SIG-M5 (cell line): ENCODE results near the gene MAPKAPK2.
"Not testable (repeated sequence)": the region's sequence is repeated elsewhere in the genome, so short reads cannot be mapped to it uniquely, and the experiment has no call there.

Source experiments
- DNase-seq: peaks from one replicate; lab custom pipeline; 2025; lab: John Stamatoyannopoulos, UW

The MAPKAPK2 gene

GRCh38 chr1:206744683-206745082, 60.0 kb downstream of the MAPKAPK2 start:
- DNase-seq: no peak

- no peak for DNase-seq
Observed at GRCh38 chr1:206745301-206745700, 60.6 kb downstream of the MAPKAPK2 start.

GRCh38 chr1:206748348-206749030, 63.8 kb downstream of the MAPKAPK2 start:
- no peak for DNase-seq

- no peak for DNase-seq
Observed at GRCh38 chr1:206751891-206752290, 67.2 kb downstream of the MAPKAPK2 start.

GRCh38 chr1:206752481-206752880, 67.8 kb downstream of the MAPKAPK2 start:
- DNase-seq: no peak

GRCh38 chr1:206753141-206753540, 68.4 kb downstream of the MAPKAPK2 start:
- DNase-seq: no peak

GRCh38 chr1:206754011-206754410, 69.3 kb downstream of the MAPKAPK2 start:
- DNase-seq: no peak

GRCh38 chr1:206757524-206758266, 73.0 kb downstream of the MAPKAPK2 start:
- DNase-seq: no peak

- DNase-seq: no peak
Observed at GRCh38 chr1:206760590-206760989, 75.9 kb downstream of the MAPKAPK2 start.

- DNase-seq: no peak
Observed at GRCh38 chr1:206761159-206761768, 76.6 kb downstream of the MAPKAPK2 start.

GRCh38 chr1:206762741-206763364, 78.1 kb downstream of the MAPKAPK2 start:
- DNase-seq: not testable (repeated sequence)

- DNase-seq: not testable (repeated sequence)
Observed at GRCh38 chr1:206765771-206766170, 81.1 kb downstream of the MAPKAPK2 start.

- no peak for DNase-seq
Observed at GRCh38 chr1:206766251-206766856, 81.6 kb downstream of the MAPKAPK2 start.

GRCh38 chr1:206768472-206769303, 84.0 kb downstream of the MAPKAPK2 start:
- no peak for DNase-seq

- DNase-seq: no peak
Observed at GRCh38 chr1:206769304-206769731, 84.6 kb downstream of the MAPKAPK2 start.

GRCh38 chr1:206770531-206771337, 86.0 kb downstream of the MAPKAPK2 start, which contains the start of gene IL19:
TSS of gene IL19 (plus strand) at chr1:206770773. CDS start at chr1:206836663, 65,890 bp downstream.
- peak; percentile 30 for DNase-seq

GRCh38 chr1:206771338-206771692, 86.6 kb downstream of the MAPKAPK2 start:
- DNase-seq: no peak

- DNase-seq: no peak
Observed at GRCh38 chr1:206772243-206772937, 87.7 kb downstream of the MAPKAPK2 start, which contains the start of gene IL10. TSS of gene IL10 (minus strand) at chr1:206772494. CDS start at chr1:206772435, 59 bp downstream.

- DNase-seq: no peak
Observed at GRCh38 chr1:206774093-206774492, 89.4 kb downstream of the MAPKAPK2 start.

- DNase-seq: no peak
Observed at GRCh38 chr1:206776229-206776628, 91.5 kb downstream of the MAPKAPK2 start.
